ENCODE data around the gene GPR17.
A peak's percentile ranks its signal among the peaks of the same experiment; 100 is the strongest.

GPR17 gene

GRCh38 chr2:127685410-127686080 is 39.6 kb downstream of the GPR17 start:
- Histone ChIP-seq H3K27me3 (replicated peaks) (no peaks in the 10 kb centered on the region), H3K4me3 (ENCODE audit: low read depth, low read length) (no peak overlapping the region), H3K36me3 (replicated peaks) (no peaks in the 10 kb centered on the region), H3K27ac (no peak overlapping the region)
- no peak for TF ChIP-seq CTCF (IDR thresholded peaks at IDR 0.05; ENCODE audit: low read depth, low read length, missing control alignments)
- DNase-seq = no peak
- in situ Hi-C loops (cut with HindIII; ENCODE audit: low pct_ligation_motif_present, low sequenced_read_pairs) = no loop called here

DNA sequence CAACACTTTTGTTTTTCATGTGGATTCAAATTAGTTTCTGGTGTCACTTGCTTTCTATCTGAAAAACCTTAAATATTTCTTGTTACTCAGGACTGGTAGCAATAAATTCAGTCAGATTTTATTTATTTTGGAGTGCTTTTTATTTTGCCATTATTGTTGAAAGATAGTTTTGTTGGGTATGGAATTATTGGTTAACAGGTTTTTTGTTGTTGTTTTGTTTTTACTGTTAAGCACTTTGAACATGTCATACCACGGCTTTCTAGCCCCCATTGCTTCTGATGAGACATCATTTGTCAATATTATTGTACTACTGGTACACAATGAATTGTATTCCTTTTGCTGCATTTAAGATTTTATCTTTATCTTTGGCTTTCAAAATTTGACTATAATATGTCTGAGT is 42.5 kb downstream of the GPR17 start:
- in situ Hi-C loops (cut with HindIII; ENCODE audit: low pct_ligation_motif_present, low sequenced_read_pairs) = no loop called here
- H3K27ac ChIP-seq = no peak overlapping the region
- TF ChIP-seq CTCF (IDR thresholded peaks at IDR 0.05; ENCODE audit: low read depth, low read length, missing control alignments) = no peak

GRCh38 chr2:127690696-127691095 is 44.7 kb downstream of the GPR17 start:
- TF ChIP-seq CTCF (IDR thresholded peaks at IDR 0.05; ENCODE audit: low read depth, low read length, missing control alignments) = no peak
- H3K27me3 ChIP-seq (replicated peaks) = no peaks in the 10 kb centered on the region
- DNase-seq = no peak
- H3K27ac ChIP-seq = no peak overlapping the region
- no peak overlapping the region for H3K4me3 ChIP-seq (ENCODE audit: low read depth, low read length)
- in situ Hi-C loops (cut with HindIII; ENCODE audit: low pct_ligation_motif_present, low sequenced_read_pairs) = no loop called here
- no peaks in the 10 kb centered on the region for H3K36me3 ChIP-seq (replicated peaks)

More for the DNA sequence above, 42.5 kb downstream of the GPR17 start:
- Histone ChIP-seq H3K36me3 (replicated peaks) (no peaks in the 10 kb centered on the region), H3K27me3 (replicated peaks) (no peaks in the 10 kb centered on the region), H3K4me3 (ENCODE audit: low read depth, low read length) (no peak overlapping the region)
- DNase-seq = no peak

DNA sequence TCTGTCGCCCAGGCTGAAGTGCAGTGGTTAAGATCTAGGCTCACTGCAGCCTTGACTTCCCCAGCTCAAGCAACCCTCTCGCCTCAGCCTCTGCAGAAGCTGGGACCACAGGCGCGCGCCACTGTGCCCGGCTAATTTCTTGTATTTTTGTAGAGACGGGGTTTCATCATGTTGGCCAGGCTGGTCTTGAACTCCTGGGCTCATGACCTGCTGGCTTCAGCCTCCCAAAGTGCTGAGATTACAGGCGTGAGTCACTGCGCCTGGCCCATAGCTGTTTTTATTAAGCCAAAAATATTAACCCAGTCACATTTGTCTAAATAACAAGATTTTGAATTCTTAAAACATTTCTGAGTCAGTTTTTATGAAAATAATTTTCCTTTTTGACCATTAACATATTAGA is 49.0 kb downstream of the GPR17 start:
- TF ChIP-seq CTCF (IDR thresholded peaks at IDR 0.05; ENCODE audit: low read depth, low read length, missing control alignments) = no peak
- Histone ChIP-seq H3K27me3 (replicated peaks) (no peaks in the 10 kb centered on the region), H3K27ac (no peak overlapping the region), H3K36me3 (replicated peaks) (no peaks in the 10 kb centered on the region), H3K4me3 (ENCODE audit: low read depth, low read length) (no peak overlapping the region)
- in situ Hi-C loops (cut with HindIII; ENCODE audit: low pct_ligation_motif_present, low sequenced_read_pairs) = no loop called here
- no peak for DNase-seq

DNA sequence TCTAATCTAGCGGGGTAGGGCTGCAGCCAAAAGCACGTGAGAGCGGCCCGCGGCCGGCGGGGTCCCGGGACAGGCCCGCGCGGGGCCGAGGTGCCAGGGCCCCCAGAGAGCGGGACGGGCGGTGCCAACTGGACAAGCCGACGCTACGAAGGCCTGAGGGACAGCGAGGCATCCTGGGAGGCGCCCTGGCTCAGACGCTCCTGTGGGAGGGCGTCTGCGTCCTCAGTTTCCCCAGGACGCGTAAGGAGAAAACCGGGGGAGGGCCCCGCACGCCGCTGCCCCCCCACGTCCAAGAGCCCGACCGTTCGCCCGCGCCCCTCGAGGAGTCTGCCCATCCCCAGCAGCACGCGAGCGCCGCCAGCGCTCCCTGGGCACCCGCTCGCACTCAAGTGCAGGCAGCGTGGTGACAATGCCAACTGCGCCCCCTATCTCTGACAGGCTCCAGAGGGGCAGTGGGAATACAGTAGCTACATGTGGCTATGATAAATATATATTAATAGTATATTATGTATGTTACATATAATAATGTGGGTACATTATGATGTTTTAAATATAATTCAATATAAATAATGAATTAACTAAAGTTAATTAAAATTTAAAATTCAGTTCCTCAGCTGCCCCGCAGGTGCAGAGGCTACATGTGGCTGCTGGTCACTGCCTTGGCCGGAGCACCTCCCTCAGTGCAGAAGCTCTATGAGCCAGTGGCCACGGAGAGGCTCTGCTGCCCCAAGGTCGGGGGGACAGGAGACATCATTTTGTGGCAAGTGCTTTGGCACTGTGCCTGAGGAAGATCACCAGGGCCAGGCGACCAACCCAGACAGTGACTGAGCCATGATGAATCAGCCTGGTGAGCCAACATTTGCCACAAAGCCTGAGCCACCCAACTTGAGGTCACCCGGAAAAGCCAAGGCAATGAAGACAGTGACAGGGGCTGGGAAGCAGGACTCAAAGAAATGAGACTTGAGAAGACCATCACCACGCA is 49.8 kb downstream of the GPR17 start:
- peak; percentile 34 for DNase-seq
- in situ Hi-C loops (cut with HindIII; ENCODE audit: low pct_ligation_motif_present, low sequenced_read_pairs) = no loop called here
- peak overlapping the region; percentile 29 for H3K4me3 ChIP-seq (ENCODE audit: low read depth, low read length)
- no peak overlapping the region for H3K27ac ChIP-seq
- no peaks in the 10 kb centered on the region for H3K27me3 ChIP-seq (replicated peaks)
- no peaks in the 10 kb centered on the region for H3K36me3 ChIP-seq (replicated peaks)
- TF ChIP-seq CTCF (IDR thresholded peaks at IDR 0.05; ENCODE audit: low read depth, low read length, missing control alignments) = peak; percentile 65

All from brain microvascular endothelial cell (primary cell).